ENCODE results near the gene WDR13.

- TF ChIP-seq CTCF (IDR thresholded peaks at IDR 0.05), result no peak
- TF ChIP-seq POLR2AphosphoS5 (IDR thresholded peaks at IDR 0.05), result no peak
These were observed 7.4 kb downstream of the WDR13 start for GRCh38 chrX:48604701-48605100.
